Measurements from ENCODE around the gene SPOCK3. TPM values are rescaled to one million over a fixed set of nuclear protein-coding genes. Genes with fewer than 3 reads are reported as not detected.

SPOCK3 gene
- polyA plus RNA-seq, 1 experiment, result not detected

- TF ChIP-seq, protein P1, sequence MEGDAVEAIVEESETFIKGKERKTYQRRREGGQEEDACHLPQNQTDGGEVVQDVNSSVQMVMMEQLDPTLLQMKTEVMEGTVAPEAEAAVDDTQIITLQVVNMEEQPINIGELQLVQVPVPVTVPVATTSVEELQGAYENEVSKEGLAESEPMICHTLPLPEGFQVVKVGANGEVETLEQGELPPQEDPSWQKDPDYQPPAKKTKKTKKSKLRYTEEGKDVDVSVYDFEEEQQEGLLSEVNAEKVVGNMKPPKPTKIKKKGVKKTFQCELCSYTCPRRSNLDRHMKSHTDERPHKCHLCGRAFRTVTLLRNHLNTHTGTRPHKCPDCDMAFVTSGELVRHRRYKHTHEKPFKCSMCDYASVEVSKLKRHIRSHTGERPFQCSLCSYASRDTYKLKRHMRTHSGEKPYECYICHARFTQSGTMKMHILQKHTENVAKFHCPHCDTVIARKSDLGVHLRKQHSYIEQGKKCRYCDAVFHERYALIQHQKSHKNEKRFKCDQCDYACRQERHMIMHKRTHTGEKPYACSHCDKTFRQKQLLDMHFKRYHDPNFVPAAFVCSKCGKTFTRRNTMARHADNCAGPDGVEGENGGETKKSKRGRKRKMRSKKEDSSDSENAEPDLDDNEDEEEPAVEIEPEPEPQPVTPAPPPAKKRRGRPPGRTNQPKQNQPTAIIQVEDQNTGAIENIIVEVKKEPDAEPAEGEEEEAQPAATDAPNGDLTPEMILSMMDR (IDR thresholded peaks at IDR 0.05; ENCODE audit: low read depth, low read length), result no peak
- H3K27me3 ChIP-seq (ENCODE audit: control insufficient read depth, insufficient read depth, low read length), result no peaks in the 10 kb centered on the region
- H3K9me3 ChIP-seq (ENCODE audit: control insufficient read depth, insufficient read depth, low read length), result no peaks in the 10 kb centered on the region
- no peak overlapping the region for H3K27ac ChIP-seq (ENCODE audit: low read depth, low read length)
- CTCF ChIA-PET, result no interaction called here
- no peak for DNase-seq (ENCODE audit: low read depth, low spot score)
- H3K4me3 ChIP-seq (ENCODE audit: low read depth, low read length), result no peak overlapping the region
- POLR2A ChIA-PET, result no interaction called here
Measured at GRCh38 chr4:166687828-166688227, 546.5 kb downstream of the SPOCK3 start.

Small RNAs within 50 kb of the gene (small RNA-seq; reads per million reads assigned to genes)
- gene RNA5SP171 (ENCODE audit: insufficient read length, low read depth), result not detected

Measured in AG04450 (cell line).